OCI-LY7 (cell line): ENCODE results near the gene ITGA2. TPM values are rescaled to one million over a fixed set of nuclear protein-coding genes. Genes with fewer than 3 reads are reported as not detected.
"Not testable (repeated sequence)": the region's sequence is repeated elsewhere in the genome, so short reads cannot be mapped to it uniquely, and the experiment has no call there.

Experiments used
- BruUV-seq: library from RNA; stranded (reverse); fragments of 400-500 nt; replicated peaks from 2 replicates; lab custom pipeline; 2021; lab: Mats Ljungman, UMichigan
- CTCF ChIA-PET: fragments of 300-600 bp; sonication (Branson Sonifier 250); formaldehyde crosslinking; loops from one replicate; lab custom pipeline; 2022; ENCODE audit warnings: antibody characterized with exemption; ENCODE audit not compliant: unreplicated experiment; lab: Charles Lee
- POLR2A ChIA-PET: fragments of 300-600 bp; sonication (Branson Sonifier 250); formaldehyde crosslinking; loops from one replicate; lab custom pipeline; 2022; ENCODE audit warnings: antibody characterized with exemption; lab: Charles Lee
- DNase-seq: peaks from one replicate; pipeline ENCODE4 v3.0.0-alpha.2; 2015; ENCODE audit warnings: low spot score
- H2AFZ ChIP-seq: fragments of 200-600 bp; sonication (generic), shearing (Covaris generic); 2 replicates; pipeline ENCODE4 v1.6.1; 2014; ENCODE audit warnings: mild to moderate bottlenecking, antibody characterized with exemption, low read length, moderate library complexity
- H3K27ac ChIP-seq: fragments of 200-600 bp; sonication (generic); 2 replicates; pipeline ENCODE4 v1.5.1; 2014; ENCODE audit warnings: mixed run types, low read depth, mild to moderate bottlenecking, moderate library complexity, low read length, inconsistent platforms; ENCODE audit not compliant: poor library complexity, severe bottlenecking
- H3K36me3 ChIP-seq: fragments of 200-600 bp; sonication (generic); 2 replicates; pipeline ENCODE4 v1.6.1; 2014; ENCODE audit warnings: mild to moderate bottlenecking, antibody characterized with exemption, low read length, moderate library complexity, mixed read lengths; ENCODE audit not compliant: insufficient read depth
- H3K4me1 ChIP-seq: fragments of 200-600 bp; sonication (generic); 2 replicates; pipeline ENCODE4 v1.5.1; 2014; ENCODE audit warnings: mild to moderate bottlenecking, low read length; ENCODE audit not compliant: insufficient read depth, poor library complexity, severe bottlenecking
- H3K4me2 ChIP-seq: fragments of 200-600 bp; sonication (generic); 2 replicates; pipeline ENCODE4 v1.6.1; 2014; ENCODE audit warnings: mild to moderate bottlenecking, low read length
- H3K4me3 ChIP-seq: fragments of 200-600 bp; sonication (generic); 2 replicates; pipeline ENCODE4 v1.5.1; 2014; ENCODE audit warnings: mild to moderate bottlenecking, low read depth, low read length; ENCODE audit not compliant: poor library complexity, severe bottlenecking
- H3K79me2 ChIP-seq: fragments of 200-600 bp; sonication (generic); 2 replicates; pipeline ENCODE4 v1.6.1; 2016; ENCODE audit warnings: low read depth, mild to moderate bottlenecking, low read length, moderate library complexity, mixed read lengths; ENCODE audit not compliant: insufficient read depth
- H3K9me2 ChIP-seq: fragments of 200-600 bp; sonication (generic); 2 replicates; pipeline ENCODE4 v1.6.1; 2016; ENCODE audit warnings: mild to moderate bottlenecking, low read length, mixed read lengths; ENCODE audit not compliant: insufficient read depth
- H3K9me3 ChIP-seq: fragments of 200-600 bp; sonication (generic); 2 replicates; pipeline ENCODE4 v1.6.1; 2014; ENCODE audit warnings: mild to moderate bottlenecking, mixed run types, low read length, mixed read lengths
- H4K20me1 ChIP-seq: fragments of 200-600 bp; sonication (generic); 2 replicates; pipeline ENCODE4 v1.6.1; 2014; ENCODE audit warnings: mild to moderate bottlenecking, antibody characterized with exemption, low read length, moderate library complexity, mixed read lengths; ENCODE audit not compliant: insufficient read depth
- CTCF ChIP-seq: fragments of 200-600 bp; sonication (generic); conservative IDR thresholded peaks from 2 replicates; pipeline ENCODE4 v1.5.1; 2014; ENCODE audit warnings: mild to moderate bottlenecking, antibody characterized with exemption, low read length, moderate library complexity, mixed read lengths
- EZH2phosphoT487 ChIP-seq: fragments of 200-600 bp; sonication (generic); IDR thresholded peaks from 2 replicates; pipeline ENCODE4 v1.6.1; 2018; ENCODE audit warnings: low read depth, borderline replicate concordance, mild to moderate bottlenecking, mixed run types, antibody characterized with exemption, low read length, moderate library complexity, mixed read lengths
- intact Hi-C: fragments of 100-400 bp; cut with micrococcal nuclease; formaldehyde crosslinking; loops from one replicate; pipeline ENCODE4 v1.10.0; 2022; ENCODE audit not compliant: unreplicated experiment
- total RNA-seq, 2 experiments: library from RNA; depleted of rRNA in 1 of 2; stranded (reverse); fragments of >200 nt in 1 of 2; shearing (Covaris generic) in 1 of 2; gene quantifications; 2 replicates each; pipeline ENCODE4 v1.2.3, GENCODE V29; 2014 to 2022

ITGA2 gene
- total RNA-seq, 2 experiments from 2014 or later, result not detected

GRCh38 chr5:52961274-52961681 is 27.9 kb upstream of the ITGA2 start:
- Histone ChIP-seq H3K4me3 (no peak overlapping the region), H4K20me1 (no peaks in the 10 kb centered on the region), H3K27ac (no peak overlapping the region), H3K4me1 (no peaks in the 10 kb centered on the region), H3K9me3 (no peaks in the 10 kb centered on the region), H3K79me2 (no peaks in the 10 kb centered on the region), H3K36me3 (no peaks in the 10 kb centered on the region), H2AFZ (no peak overlapping the region), H3K9me2 (no peaks in the 10 kb centered on the region), H3K4me2 (no peak overlapping the region)
- no peak for TF ChIP-seq EZH2phosphoT487
- TF ChIP-seq CTCF, result no peak
- CTCF ChIA-PET, result no interaction called here
- no peak for DNase-seq
- intact Hi-C loops, result no loop called here
- POLR2A ChIA-PET, result no interaction called here
- BruUV-seq, result no TSS peak

- no peaks in the 10 kb centered on the region for H3K4me1 ChIP-seq
- no peak overlapping the region for H3K4me3 ChIP-seq
- H3K4me2 ChIP-seq, result no peak overlapping the region
- no peaks in the 10 kb centered on the region for H3K36me3 ChIP-seq
- H3K79me2 ChIP-seq, result no peaks in the 10 kb centered on the region
- DNase-seq, result no peak
- no peak overlapping the region for H2AFZ ChIP-seq
- TF ChIP-seq EZH2phosphoT487, result no peak
- TF ChIP-seq CTCF, result no peak
- H4K20me1 ChIP-seq, result no peaks in the 10 kb centered on the region
- H3K9me2 ChIP-seq, result no peaks in the 10 kb centered on the region
- ChIA-PET POLR2A (interaction anchor here (0.7 kb wide), 1 partner anchor 422 kb away, joined by 3 read pairs; no protein-coding TSS in a partner anchor), CTCF (no interaction called here)
- intact Hi-C loops, result no loop called here
- no TSS peak for BruUV-seq
- no peak overlapping the region for H3K27ac ChIP-seq
- no peaks in the 10 kb centered on the region for H3K9me3 ChIP-seq
Observed at GRCh38 chr5:52963636-52964035, 25.5 kb upstream of the ITGA2 start.

- H3K27ac ChIP-seq, result no peak overlapping the region
- no peak overlapping the region for H3K4me2 ChIP-seq
- no peaks in the 10 kb centered on the region for H3K4me1 ChIP-seq
- TF ChIP-seq CTCF (no peak), EZH2phosphoT487 (no peak)
- ChIA-PET CTCF (no interaction called here), POLR2A (interaction anchor here (0.7 kb wide), 1 partner anchor 423 kb away, joined by 3 read pairs; no protein-coding TSS in a partner anchor)
- no peaks in the 10 kb centered on the region for H4K20me1 ChIP-seq
- H3K4me3 ChIP-seq, result no peak overlapping the region
- no TSS peak for BruUV-seq
- H3K79me2 ChIP-seq, result no peaks in the 10 kb centered on the region
- H3K36me3 ChIP-seq, result no peaks in the 10 kb centered on the region
- intact Hi-C loops, result no loop called here
- DNase-seq, result no peak
- H3K9me3 ChIP-seq, result no peaks in the 10 kb centered on the region
- H2AFZ ChIP-seq, result no peak overlapping the region
- H3K9me2 ChIP-seq, result no peaks in the 10 kb centered on the region
Observed at GRCh38 chr5:52964138-52964537, 25.0 kb upstream of the ITGA2 start.

DNA sequence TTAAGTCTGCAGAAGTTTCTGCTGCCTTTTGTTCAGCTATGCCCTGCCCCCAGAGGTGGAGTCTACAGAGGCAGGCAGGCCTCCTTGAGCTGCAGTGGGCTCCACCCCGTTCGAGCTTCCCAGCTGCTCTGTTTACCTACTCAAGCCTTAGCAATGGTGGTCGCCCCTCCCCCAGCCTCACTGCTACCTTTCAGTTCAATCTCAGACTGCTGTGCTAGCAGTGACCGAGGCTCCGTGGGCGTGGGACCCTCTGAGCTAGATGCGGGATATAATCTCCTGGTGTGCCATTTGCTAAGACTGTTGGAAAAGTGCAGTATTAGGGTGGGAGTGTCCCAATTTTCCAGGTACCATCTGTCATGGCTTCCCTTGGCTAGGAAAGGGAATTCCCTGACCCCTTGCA is 13.0 kb upstream of the ITGA2 start:
- H3K9me2 ChIP-seq, BruUV-seq, H3K9me3 ChIP-seq, H3K4me2 ChIP-seq, H3K36me3 ChIP-seq, H3K4me1 ChIP-seq, H3K79me2 ChIP-seq, H3K4me3 ChIP-seq, intact Hi-C loops, H4K20me1 ChIP-seq, DNase-seq, POLR2A ChIA-PET, CTCF ChIA-PET, H3K27ac ChIP-seq, H2AFZ ChIP-seq: not testable (repeated sequence)
